HL-60/S4 (cell line): Measurements from ENCODE around the gene APOB.

ENCODE experiments used
- in situ Hi-C: fragments of 300-500 bp; cut with MboI; formaldehyde crosslinking; loops from 2 replicates; pipeline ENCODE4 v1.14.3; 2022; ENCODE audit warnings: low sequenced_read_pairs

APOB gene

DNA sequence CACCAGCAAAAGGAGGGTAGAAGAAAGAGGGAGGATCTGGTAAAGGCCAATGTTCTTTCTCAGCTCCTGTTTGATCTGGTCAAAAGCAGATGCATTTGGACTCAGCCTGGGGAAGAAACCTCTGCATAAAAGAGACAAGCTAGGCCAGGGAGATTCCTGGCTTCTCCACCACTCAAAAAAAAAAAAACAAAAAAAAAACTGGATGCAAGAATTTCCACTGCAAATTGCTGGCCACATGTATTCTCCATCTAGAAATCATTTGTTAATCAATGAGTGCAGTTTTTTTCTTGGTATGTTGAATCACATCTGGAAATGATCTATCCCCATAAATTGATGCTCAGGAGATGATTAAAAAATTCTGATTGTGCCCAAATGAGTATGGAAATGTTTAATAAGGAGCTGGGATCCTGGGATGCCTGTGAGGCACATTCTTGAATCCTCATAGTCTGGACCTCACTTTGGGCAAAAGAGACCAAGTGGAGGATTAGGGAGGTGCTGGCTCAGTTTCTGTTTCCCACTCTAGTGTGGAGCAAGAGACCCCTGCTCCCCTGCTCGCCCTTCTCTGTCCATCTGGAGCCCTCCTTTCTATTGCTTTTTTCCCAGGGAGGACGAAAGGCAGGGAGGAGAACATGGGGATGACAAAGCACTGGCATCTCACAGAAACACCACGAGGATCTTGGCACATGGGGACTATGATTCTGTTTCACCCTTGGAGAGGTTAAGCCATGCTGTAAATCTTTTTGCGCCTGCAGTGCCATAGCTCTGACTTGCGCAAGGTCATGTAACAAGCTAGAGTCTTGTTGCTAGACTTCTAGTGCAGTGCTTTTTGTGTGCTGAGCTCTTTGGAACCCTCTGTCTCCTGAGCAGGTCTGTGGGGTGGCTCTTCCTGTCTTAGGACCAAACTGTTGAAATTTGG, 57.6 kb downstream of the APOB start:
- in situ Hi-C loops: no loop called here

DNA sequence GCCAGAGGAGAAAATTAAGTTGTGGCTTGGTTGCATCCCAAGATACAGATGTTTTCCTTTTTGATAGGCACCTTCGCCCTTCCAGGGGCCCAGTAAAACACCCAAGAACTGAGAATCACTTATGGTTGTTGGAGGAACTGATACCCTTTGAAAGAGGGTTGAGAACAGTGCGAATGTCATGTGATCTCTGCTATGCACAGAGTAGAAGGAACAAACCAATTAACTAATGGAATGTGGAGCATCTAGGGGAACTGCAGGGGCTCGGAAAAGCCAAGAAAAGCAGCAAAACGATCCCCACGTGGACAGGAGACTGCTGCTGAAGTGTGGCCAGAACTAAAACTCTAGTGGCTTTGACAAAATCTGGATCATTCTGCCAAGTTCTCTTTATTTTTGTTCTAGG, 58.8 kb downstream of the APOB start:
- in situ Hi-C loops: no loop called here

DNA sequence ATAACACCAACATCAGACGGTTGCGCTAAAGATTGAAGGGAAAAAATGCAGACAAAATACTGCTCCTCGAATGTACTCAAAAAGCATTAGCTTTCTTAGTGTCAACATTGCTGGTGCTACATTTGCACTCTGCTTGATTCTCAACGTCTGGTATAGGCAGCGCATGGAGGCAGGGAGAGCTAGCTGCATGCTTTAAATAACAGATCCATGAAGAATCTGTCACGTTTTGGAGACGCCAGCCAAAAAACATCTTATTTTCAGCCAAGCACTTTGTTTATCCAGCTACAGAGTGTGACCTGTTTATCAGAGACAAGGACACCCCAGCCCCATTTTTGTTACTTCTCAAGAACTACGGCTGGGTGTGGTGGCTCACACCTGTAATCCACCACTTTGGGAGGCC, 59.5 kb downstream of the APOB start:
- in situ Hi-C loops: no loop called here

DNA sequence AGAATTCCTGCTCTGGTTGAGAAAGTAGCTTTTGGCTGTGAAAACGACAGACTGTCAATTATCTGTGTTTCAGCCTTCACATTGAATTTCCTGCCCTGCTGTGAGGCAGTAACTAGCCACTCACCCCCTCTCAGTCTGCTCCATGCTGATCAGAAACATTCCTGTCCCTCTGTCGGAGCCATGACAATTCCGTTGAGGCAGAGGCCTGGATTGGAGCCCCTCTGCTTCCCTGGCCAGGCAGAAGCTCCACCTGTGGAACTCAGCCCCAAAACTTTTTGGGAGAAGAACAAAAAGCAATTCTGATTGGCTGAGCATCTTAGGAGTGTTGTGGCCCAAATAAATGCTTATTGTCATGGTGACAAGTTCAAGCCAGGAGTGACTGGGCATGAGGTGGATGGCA, 60.0 kb downstream of the APOB start:
- in situ Hi-C loops: no loop called here

DNA sequence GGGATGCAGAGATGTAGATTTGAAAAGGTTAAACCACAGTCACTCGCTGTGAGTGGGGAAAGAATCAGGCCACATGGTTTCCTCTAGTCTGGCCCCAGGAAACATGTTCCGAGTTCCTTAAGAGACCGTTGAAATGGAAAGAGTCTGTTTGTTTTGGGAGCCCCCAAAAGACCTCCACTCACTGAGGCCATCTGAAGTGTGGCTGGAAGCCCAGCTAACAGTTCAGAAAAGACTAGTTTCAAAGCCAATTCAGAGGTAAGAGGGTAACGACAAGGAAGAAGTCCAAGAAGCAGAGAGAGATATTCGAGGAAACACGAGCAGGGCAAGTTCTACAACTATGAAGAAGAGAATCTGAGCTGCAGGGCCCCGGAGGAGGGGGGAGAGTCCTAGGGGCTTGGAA, 61.0 kb downstream of the APOB start:
- in situ Hi-C loops: no loop called here

DNA sequence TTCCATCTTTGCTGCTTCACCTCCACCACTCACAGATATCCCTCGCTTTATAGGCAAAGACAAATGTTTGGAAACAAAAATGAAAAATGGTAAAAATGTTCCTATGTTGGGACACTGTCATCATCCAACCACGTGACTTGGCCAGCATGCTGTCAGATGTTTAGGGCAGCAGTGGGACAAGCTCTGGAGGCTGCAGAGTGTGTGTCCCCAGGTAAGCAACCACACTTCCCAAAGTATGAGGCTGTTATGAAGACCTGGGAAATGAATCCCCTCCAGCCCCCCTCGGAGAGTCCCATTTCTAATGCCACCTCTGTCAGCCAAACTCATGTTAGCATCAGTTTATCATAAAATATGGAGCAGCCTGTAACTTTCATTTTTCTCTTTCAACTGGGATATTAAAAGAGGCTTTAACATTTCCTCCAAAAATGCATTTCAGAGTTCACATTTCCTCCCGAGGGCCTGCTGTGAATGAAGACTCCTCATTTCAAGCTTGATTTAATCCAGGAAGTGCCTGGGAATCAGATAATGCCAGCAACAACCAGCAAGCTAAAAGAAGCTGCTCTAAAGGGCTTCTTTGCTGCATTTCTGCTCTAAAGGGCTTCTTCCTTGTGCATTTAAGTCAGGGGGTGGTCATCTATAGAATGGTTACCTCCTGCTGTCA, 66.2 kb downstream of the APOB start:
- in situ Hi-C loops: no loop called here

DNA sequence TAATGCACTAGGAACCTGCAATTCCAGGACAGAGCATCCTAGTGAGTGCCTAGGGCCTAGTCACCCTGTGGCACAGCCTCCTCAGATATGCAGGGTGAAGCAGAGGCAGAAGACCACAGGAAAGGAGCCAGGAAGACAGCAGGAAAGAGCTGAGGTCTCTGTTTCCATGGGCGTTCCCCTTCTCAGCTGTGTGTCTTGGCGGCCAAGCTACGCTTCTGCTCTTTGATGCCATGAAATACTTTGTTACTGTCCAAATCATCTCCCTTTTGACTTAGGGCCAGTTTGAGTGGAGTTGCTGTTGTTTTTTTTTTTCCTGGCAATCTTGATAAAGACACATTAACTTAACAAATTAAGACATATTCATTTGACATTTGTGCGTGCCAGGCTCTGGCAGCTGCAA, 67.3 kb downstream of the APOB start:
- in situ Hi-C loops: no loop called here

DNA sequence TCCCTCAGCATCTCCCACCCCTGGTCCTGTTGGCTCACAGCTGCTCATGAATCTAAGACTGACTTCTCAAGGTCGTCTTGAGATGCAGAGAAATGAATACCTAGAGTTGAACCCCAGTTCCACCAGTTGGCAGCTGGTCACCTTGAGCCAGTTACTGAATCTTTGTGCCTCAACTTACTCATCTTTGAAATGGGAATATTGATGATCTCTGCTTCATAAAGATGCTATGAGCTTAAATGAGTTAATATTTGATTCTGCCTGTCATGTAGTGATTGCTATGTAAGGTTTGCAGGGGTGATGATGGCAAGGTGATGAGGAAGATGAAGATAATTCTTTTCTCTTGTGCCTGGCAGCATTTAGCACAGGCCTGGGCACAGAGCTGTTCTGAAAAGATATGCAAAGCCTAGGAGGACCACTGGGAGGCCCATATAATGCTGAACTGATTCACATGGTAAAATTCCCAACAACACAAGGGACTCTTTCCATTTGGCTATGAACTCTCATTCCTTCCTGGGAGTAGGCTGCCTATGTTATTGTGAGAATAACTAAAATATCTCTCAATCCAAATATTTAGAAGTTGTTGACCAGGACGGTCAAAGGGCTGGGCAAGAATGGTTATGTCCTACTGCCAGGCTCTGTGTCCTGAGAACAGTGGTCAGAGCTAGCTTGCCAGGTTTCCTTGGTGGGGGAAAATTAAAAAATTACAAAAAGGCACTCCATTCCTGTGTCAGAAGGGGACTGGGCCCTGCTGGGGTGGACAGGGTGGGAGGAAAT, 70.9 kb downstream of the APOB start:
- in situ Hi-C loops: loop anchor here (25.0 kb wide), 1 partner anchor 311 kb away; the partner anchor contains the start of genes GDF7 and HS1BP3

DNA sequence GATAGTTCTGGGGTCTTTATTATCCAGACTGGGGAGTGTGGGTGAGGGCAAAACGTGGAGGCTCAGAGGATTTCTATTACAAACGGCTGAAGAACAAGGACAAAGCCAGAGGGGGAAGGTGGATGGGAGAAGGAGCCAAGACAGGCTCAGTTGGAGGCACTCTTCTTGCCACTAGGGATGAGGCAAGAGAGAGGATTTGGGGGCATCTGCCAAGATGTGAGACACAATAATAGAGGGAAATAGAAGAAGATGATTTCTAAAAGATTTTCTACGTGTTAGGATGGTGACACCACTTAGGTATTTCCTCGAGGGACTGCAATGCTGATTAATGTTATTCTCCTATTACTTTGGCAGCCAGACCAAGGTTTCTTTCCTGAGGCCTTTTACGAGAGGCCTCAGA, 71.8 kb downstream of the APOB start:
- in situ Hi-C loops: loop anchor here (25.0 kb wide), 1 partner anchor 310 kb away; the partner anchor contains the start of genes GDF7 and HS1BP3

DNA sequence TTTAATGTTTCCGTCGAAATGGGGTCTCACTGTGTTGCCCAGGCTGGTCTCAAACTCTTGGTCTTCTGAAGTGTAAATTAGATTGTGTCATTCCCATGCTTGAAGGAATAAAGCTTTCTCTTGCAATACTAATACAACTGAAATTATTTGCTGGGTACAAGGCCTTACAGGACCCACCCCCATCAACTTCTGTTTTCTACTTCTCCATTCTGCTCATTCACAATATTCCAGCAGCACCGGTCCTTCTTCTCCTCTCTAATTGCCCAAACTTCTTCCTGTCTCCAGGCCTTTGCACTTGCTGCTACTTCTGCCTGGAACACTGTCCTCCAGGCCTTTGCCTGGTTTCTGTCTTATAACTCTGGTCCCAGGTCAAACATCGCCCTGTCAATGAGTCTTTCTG, 73.8 kb downstream of the APOB start:
- in situ Hi-C loops: loop anchor here (25.0 kb wide), 1 partner anchor 308 kb away; the partner anchor contains the start of genes GDF7 and HS1BP3

DNA sequence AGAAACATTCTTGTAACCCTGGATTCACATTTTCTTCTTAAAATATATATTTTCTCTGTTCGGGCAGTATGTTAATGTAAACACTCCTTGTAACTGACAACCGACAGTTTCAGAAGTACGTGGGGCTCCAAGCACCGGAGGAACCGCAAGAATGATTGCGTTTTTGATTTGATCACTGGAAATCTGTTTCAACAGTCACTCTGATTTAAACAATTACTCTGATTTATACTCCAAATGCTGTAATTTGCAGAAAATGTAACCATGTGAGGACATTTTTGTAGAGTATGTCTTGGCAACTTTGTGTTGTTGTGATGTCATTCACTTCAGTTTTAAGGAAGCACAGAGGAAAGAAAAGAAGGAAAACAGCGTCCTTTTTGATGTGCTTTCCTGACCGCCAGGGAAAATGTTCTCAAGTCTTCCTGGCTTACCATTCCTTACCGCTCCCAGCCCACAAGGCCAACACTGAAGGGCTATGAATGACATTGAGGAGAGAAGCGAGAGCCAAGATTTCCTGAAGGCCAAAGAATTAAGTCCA, 77.7 kb downstream of the APOB start:
- in situ Hi-C loops: loop anchor here (25.0 kb wide), 1 partner anchor 304 kb away; the partner anchor contains the start of genes GDF7 and HS1BP3

DNA sequence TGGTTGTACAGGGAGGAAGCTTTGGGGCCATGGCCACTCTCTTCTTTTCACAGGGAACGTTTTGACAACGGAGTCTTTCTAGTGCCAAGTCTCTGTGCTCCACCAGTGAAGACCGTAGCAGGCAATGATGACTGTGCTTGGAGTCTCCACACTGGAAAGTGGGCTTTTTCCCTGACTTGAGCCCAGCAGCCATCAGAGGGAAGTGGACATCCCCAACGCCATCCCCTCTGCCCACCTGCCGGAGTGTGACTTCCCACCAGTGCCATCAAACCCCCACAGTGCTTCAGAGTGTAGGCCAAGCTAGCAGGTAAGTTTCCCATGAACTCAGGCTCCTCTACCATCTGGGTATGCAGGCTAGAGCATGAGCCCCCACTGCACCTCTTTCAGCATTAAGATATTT, 78.7 kb downstream of the APOB start:
- in situ Hi-C loops: loop anchor here (25.0 kb wide), 1 partner anchor 303 kb away; the partner anchor contains the start of genes GDF7 and HS1BP3

DNA sequence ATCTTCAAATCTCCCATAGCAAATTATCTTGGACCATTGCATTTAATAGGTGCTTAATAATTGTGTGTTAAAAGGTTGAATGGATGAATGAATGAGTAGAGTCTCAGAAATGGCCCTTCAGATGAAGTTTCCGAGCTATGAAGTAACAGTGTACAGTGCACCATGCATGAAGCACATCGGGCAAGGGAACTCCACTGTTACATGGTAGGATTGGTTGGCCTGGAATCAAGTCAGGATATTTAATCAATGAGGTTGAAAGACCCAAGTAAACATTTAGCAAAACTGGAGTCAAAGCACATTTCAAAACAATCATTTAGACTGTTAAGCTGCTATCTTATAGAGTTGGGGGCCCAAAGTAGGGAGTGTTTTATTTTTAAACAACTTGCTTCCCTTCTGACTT, 80.0 kb downstream of the APOB start:
- in situ Hi-C loops: loop anchor here (25.0 kb wide), 1 partner anchor 302 kb away; the partner anchor contains the start of genes GDF7 and HS1BP3

DNA sequence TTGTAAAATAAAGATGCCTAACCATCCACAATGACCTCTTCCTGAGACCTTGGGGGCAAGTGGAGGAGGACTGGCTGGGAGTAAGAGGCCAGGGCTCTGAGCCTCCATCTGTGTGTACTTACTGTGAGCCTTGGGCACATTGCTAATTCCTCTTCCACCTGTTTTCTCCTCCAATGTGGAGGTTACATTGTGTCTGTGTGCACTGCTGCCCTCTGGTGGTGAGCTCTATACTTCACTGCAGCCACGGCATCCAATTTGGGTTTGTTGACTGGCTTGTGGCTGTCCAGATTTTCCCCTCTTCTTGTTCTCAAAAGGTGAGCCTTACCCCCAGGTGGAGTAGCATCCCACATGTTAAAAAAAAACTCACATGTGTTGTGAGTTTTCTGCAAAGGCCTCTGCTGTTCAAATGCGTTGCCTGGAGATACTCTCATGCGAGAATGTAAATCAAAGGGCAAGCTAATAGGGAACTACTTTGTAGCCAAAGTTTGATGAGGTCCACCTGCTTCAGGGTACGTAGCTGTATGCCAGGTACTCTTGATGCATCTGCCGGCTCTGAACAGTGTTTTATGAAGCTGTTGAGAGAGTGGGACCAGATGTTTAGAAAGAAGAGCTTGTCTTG, 80.8 kb downstream of the APOB start:
- in situ Hi-C loops: loop anchor here (25.0 kb wide), 1 partner anchor 301 kb away; the partner anchor contains the start of genes GDF7 and HS1BP3

DNA sequence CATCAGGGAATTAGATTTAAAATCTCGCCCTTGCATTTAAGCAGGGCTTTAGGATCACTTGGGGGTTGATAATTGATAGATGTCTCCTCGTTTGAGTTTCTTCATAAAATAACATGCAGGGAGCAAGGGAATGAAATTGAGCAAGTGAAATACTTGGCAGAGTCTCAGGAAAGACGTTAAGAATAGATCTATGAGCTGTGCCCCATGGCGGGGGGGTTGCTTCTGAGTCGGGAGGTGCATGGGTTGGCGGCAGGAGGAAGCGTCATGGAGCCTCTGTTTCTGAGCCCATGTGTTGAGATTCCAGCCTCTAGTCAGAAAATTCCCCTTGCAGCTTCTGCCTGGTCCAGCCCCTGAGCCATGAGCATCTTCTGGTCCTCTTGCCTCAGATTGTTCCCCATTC, 82.0 kb downstream of the APOB start:
- in situ Hi-C loops: loop anchor here (25.0 kb wide), 1 partner anchor 300 kb away; the partner anchor contains the start of genes GDF7 and HS1BP3

DNA sequence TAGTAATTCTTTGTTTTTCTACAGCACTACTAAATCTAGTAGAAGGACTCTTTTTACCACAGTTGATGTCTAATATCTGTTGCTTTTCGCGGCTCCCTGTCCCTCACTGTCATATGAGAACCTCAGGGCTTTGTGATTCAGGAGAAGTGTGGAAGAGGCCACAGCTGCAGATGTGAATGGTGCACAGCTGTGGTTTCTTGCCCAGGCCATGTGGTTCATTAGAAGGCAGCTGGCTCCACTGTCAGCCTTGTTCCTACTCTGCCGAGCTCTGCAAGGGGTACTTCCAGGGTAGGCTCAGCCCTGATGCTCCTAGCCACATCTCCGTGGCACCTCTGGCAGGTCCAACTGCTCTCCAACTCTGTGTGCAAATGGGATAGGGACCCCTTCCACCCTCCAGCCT, 83.9 kb downstream of the APOB start:
- in situ Hi-C loops: loop anchor here (25.0 kb wide), 1 partner anchor 298 kb away; the partner anchor contains the start of genes GDF7 and HS1BP3

DNA sequence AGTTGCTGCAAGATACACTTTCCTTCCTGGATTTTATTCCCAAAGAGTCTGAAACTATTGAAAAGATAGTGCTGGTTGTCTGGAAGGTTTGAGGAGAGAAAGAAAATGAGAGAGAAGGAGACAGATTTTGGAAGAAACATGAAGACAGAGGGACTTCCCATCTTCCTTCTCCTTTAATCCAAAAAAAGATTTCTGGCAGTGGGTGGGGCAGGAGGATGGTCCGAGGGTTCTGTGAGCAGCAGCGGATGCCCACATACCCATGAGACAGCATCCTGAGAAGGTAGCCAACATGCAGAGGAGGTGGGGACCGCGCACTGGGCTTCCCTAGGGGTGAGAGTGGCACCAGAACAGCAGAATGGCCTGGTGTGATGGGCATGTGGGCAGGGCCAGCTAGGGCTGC, 84.6 kb downstream of the APOB start:
- in situ Hi-C loops: loop anchor here (25.0 kb wide), 1 partner anchor 297 kb away; the partner anchor contains the start of genes GDF7 and HS1BP3

DNA sequence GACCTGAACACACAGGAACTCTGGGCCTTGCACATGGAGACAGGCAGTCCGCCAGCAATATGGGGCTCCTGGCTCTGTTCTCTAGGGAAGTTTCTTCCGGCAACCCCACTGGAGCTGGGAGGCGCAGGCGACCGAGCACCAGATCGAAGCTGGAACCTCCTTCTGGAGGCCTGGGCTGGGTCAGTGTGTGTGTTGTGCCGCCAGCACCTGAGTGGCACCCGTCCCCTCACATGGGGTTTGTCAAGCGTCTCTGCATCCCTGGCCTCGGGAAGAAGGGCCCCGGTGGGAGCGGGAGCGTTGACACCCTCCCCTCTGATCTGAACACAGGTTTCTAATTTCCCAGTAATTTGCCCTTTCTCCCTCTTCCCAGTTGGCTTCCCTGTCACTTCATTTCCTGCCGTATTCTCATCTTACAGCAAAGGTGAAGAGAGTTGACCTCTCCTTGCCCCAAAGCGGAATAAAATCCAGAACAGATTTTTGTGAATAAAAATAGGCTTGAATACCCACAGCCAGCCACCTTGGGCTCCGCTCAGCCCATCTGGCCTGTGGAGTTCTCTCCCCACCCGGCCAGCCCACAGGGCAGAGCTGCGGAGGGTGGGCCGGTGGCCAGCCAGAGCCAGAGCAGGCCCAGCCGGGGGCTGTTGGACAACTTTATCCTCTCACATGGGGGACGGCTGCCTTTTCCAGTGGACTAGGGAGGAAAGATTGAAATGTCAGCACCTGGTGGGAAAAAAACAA, 85.9 kb downstream of the APOB start:
- in situ Hi-C loops: loop anchor here (25.0 kb wide), 1 partner anchor 296 kb away; the partner anchor contains the start of genes GDF7 and HS1BP3
